Lower lobe of right lung (tissue), 2 donors: ENCODE data around the gene RGS4. TPM values are rescaled to one million over a fixed set of nuclear protein-coding genes. Genes with fewer than 3 reads are reported as not detected.

Experiments used
- ATAC-seq, 2 donors: fragments of 200-7000 bp; cut with Tn5 transposase; one replicate each; pipeline ENCODE4 v1.9.1; 2020 to 2022; ENCODE audit warnings: mild to moderate bottlenecking in 2 of 2, moderate library complexity in 2 of 2
- DNase-seq: peaks from one replicate; pipeline ENCODE4 v3.0.0-alpha.2; 2020
- H3K27ac ChIP-seq: fragments of 200-600 bp; one replicate; pipeline ENCODE4 v1.8.0; 2022
- H3K27me3 ChIP-seq: fragments of 200-600 bp; one replicate; pipeline ENCODE4 v1.8.0; 2022; ENCODE audit warnings: low read depth
- H3K36me3 ChIP-seq: fragments of 200-600 bp; one replicate; pipeline ENCODE4 v1.8.0; 2022; ENCODE audit warnings: mild to moderate bottlenecking
- H3K4me1 ChIP-seq: fragments of 200-600 bp; one replicate; pipeline ENCODE4 v1.8.0; 2022
- H3K4me3 ChIP-seq: fragments of 200-600 bp; one replicate; pipeline ENCODE4 v1.8.0; 2022; ENCODE audit warnings: mild to moderate bottlenecking
- H3K9me3 ChIP-seq: fragments of 200-600 bp; one replicate; pipeline ENCODE4 v1.8.0; 2022
- intact Hi-C: fragments of 100-400 bp; cut with DNase I; formaldehyde crosslinking; loops from one replicate; pipeline ENCODE4 v1.11.0; 2022
- long read RNA-seq: library from polyadenylated mRNA; unstranded; transcript quantifications from one replicate; pipeline ENCODE4 v2.0.0, GENCODE V29; 2021
- total RNA-seq: library from RNA; stranded (reverse); fragmentation: NEBNext Ultra II Directional; extraction: Animal tissue kit (Norgen Biotek cat#: 25700); gene quantifications from one replicate; pipeline ENCODE4 v1.2.1, GENCODE V29; 2021
- TF ChIP-seq, protein P1 (sequence below): fragments of 200-600 bp; IDR thresholded peaks from one replicate; pipeline ENCODE4 v1.8.0; 2022; ENCODE audit warnings: antibody characterized with exemption, mild to moderate bottlenecking
- donor health status: DM: no; HTN: yes; CAD: no; lungs with severe emphysema.

The RGS4 gene
- 0.89 TPM for total RNA-seq
- long read RNA-seq = 0 reads

DNA sequence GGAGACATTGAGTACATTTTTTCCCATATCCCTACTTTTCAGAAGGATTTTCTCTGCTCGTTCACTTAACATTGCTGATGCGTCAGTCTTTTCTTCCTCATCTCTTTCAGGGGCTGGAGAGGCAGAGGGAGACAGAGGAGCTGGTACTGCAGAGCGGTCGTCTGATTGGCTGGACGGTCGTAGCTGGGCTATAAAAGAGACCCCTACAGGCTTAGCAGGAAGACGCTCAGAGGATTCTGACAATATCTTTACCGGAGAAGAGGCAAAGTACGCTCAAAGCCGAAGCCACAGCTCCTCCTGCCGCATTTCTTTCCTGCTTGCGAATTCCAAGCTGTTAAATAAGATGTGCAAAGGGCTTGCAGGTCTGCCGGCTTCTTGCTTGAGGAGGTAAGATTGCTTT, at the start of gene RGS4:
Gene RGS4, plus strand, starts transcription at position 220 of the 400 bp plus-strand sequence. Its CDS starts 124 bp downstream, at position 344.
- H3K36me3 ChIP-seq = no peaks in the 10 kb centered on the region
- TF ChIP-seq, protein P1, sequence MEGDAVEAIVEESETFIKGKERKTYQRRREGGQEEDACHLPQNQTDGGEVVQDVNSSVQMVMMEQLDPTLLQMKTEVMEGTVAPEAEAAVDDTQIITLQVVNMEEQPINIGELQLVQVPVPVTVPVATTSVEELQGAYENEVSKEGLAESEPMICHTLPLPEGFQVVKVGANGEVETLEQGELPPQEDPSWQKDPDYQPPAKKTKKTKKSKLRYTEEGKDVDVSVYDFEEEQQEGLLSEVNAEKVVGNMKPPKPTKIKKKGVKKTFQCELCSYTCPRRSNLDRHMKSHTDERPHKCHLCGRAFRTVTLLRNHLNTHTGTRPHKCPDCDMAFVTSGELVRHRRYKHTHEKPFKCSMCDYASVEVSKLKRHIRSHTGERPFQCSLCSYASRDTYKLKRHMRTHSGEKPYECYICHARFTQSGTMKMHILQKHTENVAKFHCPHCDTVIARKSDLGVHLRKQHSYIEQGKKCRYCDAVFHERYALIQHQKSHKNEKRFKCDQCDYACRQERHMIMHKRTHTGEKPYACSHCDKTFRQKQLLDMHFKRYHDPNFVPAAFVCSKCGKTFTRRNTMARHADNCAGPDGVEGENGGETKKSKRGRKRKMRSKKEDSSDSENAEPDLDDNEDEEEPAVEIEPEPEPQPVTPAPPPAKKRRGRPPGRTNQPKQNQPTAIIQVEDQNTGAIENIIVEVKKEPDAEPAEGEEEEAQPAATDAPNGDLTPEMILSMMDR = no peak
- no peaks in the 10 kb centered on the region for H3K9me3 ChIP-seq
- DNase-seq (no peak), ATAC-seq (peak; percentile 35 to 62)
- intact Hi-C loops = no loop called here
- H3K4me1 ChIP-seq = no peaks in the 10 kb centered on the region
- peak within 1 kb of the TSS; percentile 31 for H3K4me3 ChIP-seq
- no peaks in the 10 kb centered on the region for H3K27me3 ChIP-seq
- no peak within 1 kb of the TSS for H3K27ac ChIP-seq

- TF ChIP-seq, protein P1 = no peak
- Histone ChIP-seq H3K27me3 (no peaks in the 10 kb centered on the region), H3K4me1 (no peaks in the 10 kb centered on the region), H3K4me3 (no peak overlapping the region), H3K9me3 (peaks cover 23% of the 10 kb centered on the region), H3K36me3 (no peaks in the 10 kb centered on the region), H3K27ac (no peak overlapping the region)
- DNase-seq (no peak), ATAC-seq (no peak)
- intact Hi-C loops = no loop called here
These were observed 47.0 kb upstream of the RGS4 start for GRCh38 chr1:163022129-163022528.

- DNase-seq (no peak), ATAC-seq (no peak)
- Histone ChIP-seq H3K27ac (no peak overlapping the region), H3K36me3 (no peaks in the 10 kb centered on the region), H3K4me1 (no peaks in the 10 kb centered on the region), H3K27me3 (no peaks in the 10 kb centered on the region), H3K9me3 (peaks cover 8% of the 10 kb centered on the region), H3K4me3 (no peak overlapping the region)
- TF ChIP-seq, protein P1 = no peak
- intact Hi-C loops = no loop called here
These were observed 41.6 kb upstream of the RGS4 start for GRCh38 chr1:163027610-163028009.

DNA sequence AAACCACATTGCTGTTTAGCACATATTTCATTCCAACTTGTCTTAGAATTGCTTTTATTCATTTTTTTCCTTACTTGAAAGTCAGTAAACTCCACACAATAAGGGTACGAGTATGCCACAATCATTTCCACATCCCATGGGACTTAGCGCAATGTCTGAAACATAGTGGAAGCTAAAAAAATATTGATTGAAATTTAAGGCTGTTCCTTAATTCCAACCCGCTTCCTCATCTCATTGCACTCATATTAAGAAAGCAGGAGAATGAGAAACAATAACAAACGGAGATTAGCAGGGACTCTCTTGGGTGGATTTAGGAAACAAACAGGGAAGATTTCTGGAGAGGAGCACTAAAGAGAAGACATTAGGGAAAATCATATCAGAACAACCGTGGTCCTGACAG, 39.3 kb upstream of the RGS4 start:
- TF ChIP-seq, protein P1 = no peak
- H3K9me3 ChIP-seq = no peaks in the 10 kb centered on the region
- DNase-seq (no peak), ATAC-seq (no peak)
- no peak overlapping the region for H3K4me3 ChIP-seq
- intact Hi-C loops = no loop called here
- H3K36me3 ChIP-seq = no peaks in the 10 kb centered on the region
- H3K4me1 ChIP-seq = no peaks in the 10 kb centered on the region
- H3K27ac ChIP-seq = no peak overlapping the region
- H3K27me3 ChIP-seq = no peaks in the 10 kb centered on the region

DNA sequence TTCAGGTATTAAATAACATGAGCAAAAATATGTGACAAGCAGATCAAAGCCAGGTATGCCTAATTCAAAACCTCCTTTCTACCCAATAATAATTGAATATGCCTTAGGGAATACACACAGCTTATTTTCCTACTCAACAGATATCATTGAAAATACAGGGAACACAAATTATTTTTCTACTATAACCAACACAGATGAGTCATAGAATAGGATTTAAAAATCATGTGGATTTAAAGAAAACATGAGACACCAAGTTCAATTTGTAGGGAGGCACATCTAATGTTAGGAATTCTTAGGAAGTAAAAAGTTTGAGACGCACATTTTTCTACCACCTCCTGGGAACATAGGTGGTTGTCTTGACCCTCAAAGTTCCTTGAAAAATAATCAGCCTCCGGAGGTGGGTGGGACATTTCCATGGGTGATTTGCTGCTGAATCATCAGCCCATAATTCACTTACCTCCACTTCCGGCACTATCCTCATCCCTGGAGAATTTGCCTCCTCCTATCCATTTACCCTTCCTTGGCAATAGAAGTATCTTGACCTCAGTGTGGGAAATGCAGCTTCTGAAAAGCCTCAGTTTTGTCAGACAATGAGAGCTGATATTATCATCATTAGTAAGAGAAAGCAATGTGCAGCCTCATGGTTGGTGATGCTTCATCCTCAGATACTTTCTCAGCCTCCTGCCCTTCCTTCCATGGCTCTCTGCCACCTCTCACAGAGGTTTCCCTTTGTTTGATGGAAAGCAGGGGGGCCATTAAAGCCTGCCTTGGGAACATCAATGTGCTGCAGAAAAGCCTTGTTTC, 33.5 kb upstream of the RGS4 start:
- H3K9me3 ChIP-seq = no peaks in the 10 kb centered on the region
- H3K4me3 ChIP-seq = no peak overlapping the region
- no peaks in the 10 kb centered on the region for H3K27me3 ChIP-seq
- no peak for DNase-seq
- intact Hi-C loops = no loop called here
- no peaks in the 10 kb centered on the region for H3K4me1 ChIP-seq
- no peak for ATAC-seq
- TF ChIP-seq, protein P1 = no peak
- H3K36me3 ChIP-seq = no peaks in the 10 kb centered on the region
- no peak overlapping the region for H3K27ac ChIP-seq
